Astrocyte (in vitro differentiated cells and primary cell): Measurements from ENCODE around the gene MYZAP. TPM values are rescaled to one million over a fixed set of nuclear protein-coding genes. Genes with fewer than 3 reads are reported as not detected.

Source experiments
- DNase-seq: peaks from one replicate; pipeline ENCODE4 v3.0.0-alpha.2; 2010; ENCODE audit warnings: low read depth
- FAIRE-seq: peaks from 2 replicates; lab custom pipeline; 2011; peaks lifted over from hg19 to GRCh38; lab: Jason Lieb, UNC
- H2AFZ ChIP-seq: 2 replicates; pipeline ENCODE4 v1.6.0; 2012; ENCODE audit warnings: low read depth, low read length, inconsistent platforms
- H3K27ac ChIP-seq: 2 replicates; pipeline ENCODE4 v1.5.1; 2011; ENCODE audit warnings: low read depth, low read length, inconsistent platforms
- H3K27me3 ChIP-seq: 2 replicates; pipeline ENCODE4 v1.6.0; 2011; ENCODE audit warnings: low read length, inconsistent platforms; ENCODE audit not compliant: insufficient read depth
- H3K36me3 ChIP-seq: 2 replicates; pipeline ENCODE4 v1.5.1; 2011; ENCODE audit warnings: low read length, inconsistent platforms; ENCODE audit not compliant: insufficient read depth
- H3K4me1 ChIP-seq: 2 replicates; pipeline ENCODE4 v1.5.1; 2011; ENCODE audit warnings: low read length, inconsistent platforms; ENCODE audit not compliant: insufficient read depth
- H3K4me2 ChIP-seq: 2 replicates; pipeline ENCODE4 v1.6.0; 2012; ENCODE audit warnings: low read length, inconsistent platforms
- H3K4me3 ChIP-seq: 2 replicates; pipeline ENCODE4 v1.5.1; 2011; ENCODE audit warnings: low read depth, mild to moderate bottlenecking, low read length, inconsistent platforms; ENCODE audit not compliant: insufficient read depth
- H3K79me2 ChIP-seq: 2 replicates; pipeline ENCODE4 v1.6.0; 2012; ENCODE audit warnings: mild to moderate bottlenecking, low read length, inconsistent platforms; ENCODE audit not compliant: insufficient read depth
- H3K9ac ChIP-seq: 2 replicates; pipeline ENCODE4 v1.6.0; 2012; ENCODE audit warnings: mild to moderate bottlenecking, low read length, inconsistent platforms
- H3K9me3 ChIP-seq: 2 replicates; pipeline ENCODE4 v1.5.1; 2012; ENCODE audit warnings: low read depth, mild to moderate bottlenecking, low read length, inconsistent platforms; ENCODE audit not compliant: insufficient read depth
- H4K20me1 ChIP-seq: 2 replicates; pipeline ENCODE4 v1.6.0; 2012; ENCODE audit warnings: low read length, inconsistent platforms; ENCODE audit not compliant: insufficient read depth
- H3K27ac Mint-ChIP-seq: one replicate; pipeline ENCODE4 v1.8.0; 2021; ENCODE audit warnings: mild to moderate bottlenecking, mixed read lengths; ENCODE audit not compliant: unreplicated experiment
- H3K27me3 Mint-ChIP-seq: one replicate; pipeline ENCODE4 v1.8.0; 2021; ENCODE audit warnings: low read depth, mixed read lengths; ENCODE audit not compliant: unreplicated experiment
- H3K36me3 Mint-ChIP-seq: one replicate; pipeline ENCODE4 v1.8.0; 2021; ENCODE audit warnings: low read depth, mixed read lengths; ENCODE audit not compliant: unreplicated experiment
- H3K4me1 Mint-ChIP-seq: one replicate; pipeline ENCODE4 v1.8.0; 2021; ENCODE audit warnings: low read depth, mixed read lengths; ENCODE audit not compliant: unreplicated experiment
- H3K4me3 Mint-ChIP-seq: one replicate; pipeline ENCODE4 v1.8.0; 2021; ENCODE audit warnings: mild to moderate bottlenecking, moderate library complexity, mixed read lengths; ENCODE audit not compliant: unreplicated experiment
- H3K9me3 Mint-ChIP-seq: one replicate; pipeline ENCODE4 v1.8.0; 2021; ENCODE audit warnings: mild to moderate bottlenecking, mixed read lengths; ENCODE audit not compliant: unreplicated experiment
- EZH2 ChIP-seq: IDR thresholded peaks from 2 replicates; pipeline ENCODE4 v1.6.1; 2012; ENCODE audit warnings: mild to moderate bottlenecking, low read length, inconsistent platforms; ENCODE audit not compliant: insufficient read depth
- total RNA-seq: library from RNA; stranded (reverse); gene quantifications from 2 replicates; pipeline ENCODE4 v1.2.1, GENCODE V29; 2021
- TF ChIP-seq, protein P1 (sequence below): IDR thresholded peaks from 2 replicates; pipeline ENCODE4 v1.5.1; 2011; ENCODE audit warnings: low read depth, mild to moderate bottlenecking, inconsistent platforms, low read length, moderate library complexity; ENCODE audit not compliant: insufficient read depth

Gene MYZAP
- total RNA-seq, 1 donor from 2014 or later: 0.41 TPM

DNA sequence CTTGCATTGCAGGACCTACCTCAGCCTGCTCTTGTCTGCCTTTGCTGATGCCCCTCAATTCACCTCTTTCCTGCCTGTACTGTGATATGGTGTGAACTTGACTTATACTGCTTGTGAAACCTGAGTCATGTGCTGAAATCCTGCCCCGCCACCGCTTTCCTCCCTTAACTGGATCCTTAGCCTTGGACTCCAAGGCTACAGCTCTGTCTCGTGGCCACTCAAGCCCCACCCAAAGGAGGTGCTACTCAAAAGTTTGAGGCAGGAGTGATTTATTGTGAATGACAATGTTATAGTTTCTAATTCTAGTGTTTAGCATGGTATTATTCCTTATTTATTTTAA, 56.1 kb downstream of the MYZAP start:
- Mint-ChIP-seq H3K4me1 (no peaks in the 10 kb centered on the region), H3K27ac (no peak overlapping the region), H3K36me3 (no peaks in the 10 kb centered on the region), H3K9me3 (no peaks in the 10 kb centered on the region), H3K27me3 (peaks cover 8% of the 10 kb centered on the region), H3K4me3 (no peak overlapping the region)
- Histone ChIP-seq H3K36me3 (no peaks in the 10 kb centered on the region), H3K9ac (no peak overlapping the region), H3K4me1 (no peaks in the 10 kb centered on the region), H4K20me1 (no peaks in the 10 kb centered on the region), H3K27me3 (peaks cover 5% of the 10 kb centered on the region), H3K4me2 (no peak overlapping the region), H3K4me3 (no peak overlapping the region), H3K79me2 (no peaks in the 10 kb centered on the region), H2AFZ (no peak overlapping the region), H3K9me3 (no peaks in the 10 kb centered on the region), H3K27ac (no peak overlapping the region)
- TF ChIP-seq, protein P1, sequence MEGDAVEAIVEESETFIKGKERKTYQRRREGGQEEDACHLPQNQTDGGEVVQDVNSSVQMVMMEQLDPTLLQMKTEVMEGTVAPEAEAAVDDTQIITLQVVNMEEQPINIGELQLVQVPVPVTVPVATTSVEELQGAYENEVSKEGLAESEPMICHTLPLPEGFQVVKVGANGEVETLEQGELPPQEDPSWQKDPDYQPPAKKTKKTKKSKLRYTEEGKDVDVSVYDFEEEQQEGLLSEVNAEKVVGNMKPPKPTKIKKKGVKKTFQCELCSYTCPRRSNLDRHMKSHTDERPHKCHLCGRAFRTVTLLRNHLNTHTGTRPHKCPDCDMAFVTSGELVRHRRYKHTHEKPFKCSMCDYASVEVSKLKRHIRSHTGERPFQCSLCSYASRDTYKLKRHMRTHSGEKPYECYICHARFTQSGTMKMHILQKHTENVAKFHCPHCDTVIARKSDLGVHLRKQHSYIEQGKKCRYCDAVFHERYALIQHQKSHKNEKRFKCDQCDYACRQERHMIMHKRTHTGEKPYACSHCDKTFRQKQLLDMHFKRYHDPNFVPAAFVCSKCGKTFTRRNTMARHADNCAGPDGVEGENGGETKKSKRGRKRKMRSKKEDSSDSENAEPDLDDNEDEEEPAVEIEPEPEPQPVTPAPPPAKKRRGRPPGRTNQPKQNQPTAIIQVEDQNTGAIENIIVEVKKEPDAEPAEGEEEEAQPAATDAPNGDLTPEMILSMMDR: no peak
- no peak for TF ChIP-seq EZH2
- no peak for FAIRE-seq
- DNase-seq: peak; percentile 30

DNA sequence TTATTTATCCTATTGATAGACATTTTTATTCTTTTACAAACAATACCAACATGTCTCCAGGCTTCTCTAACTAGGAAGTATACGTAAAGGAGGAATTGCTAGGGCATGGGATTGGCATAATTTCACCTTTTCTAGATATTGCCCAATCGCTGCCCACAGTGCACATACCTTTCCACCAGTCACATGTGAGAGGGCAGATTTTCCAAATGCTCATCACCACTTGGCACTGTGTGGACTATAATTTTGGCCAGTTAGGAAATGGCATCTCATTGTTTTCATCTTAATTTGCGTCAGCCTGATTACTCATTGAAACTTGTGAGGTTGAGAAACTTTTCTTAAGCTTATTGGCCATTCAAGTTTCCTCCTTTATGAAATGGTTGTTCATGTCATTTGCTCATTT, 57.4 kb downstream of the MYZAP start:
- H3K36me3 ChIP-seq: no peaks in the 10 kb centered on the region
- H3K27ac ChIP-seq: no peak overlapping the region
- no peaks in the 10 kb centered on the region for H3K9me3 ChIP-seq
- H3K9ac ChIP-seq: no peak overlapping the region
- no peaks in the 10 kb centered on the region for H3K27me3 ChIP-seq
- FAIRE-seq: no peak
- no peaks in the 10 kb centered on the region for H3K9me3 Mint-ChIP-seq
- H3K36me3 Mint-ChIP-seq: no peaks in the 10 kb centered on the region
- H3K4me2 ChIP-seq: no peak overlapping the region
- no peaks in the 10 kb centered on the region for H4K20me1 ChIP-seq
- no peaks in the 10 kb centered on the region for H3K4me1 ChIP-seq
- no peak overlapping the region for H2AFZ ChIP-seq
- peaks cover 8% of the 10 kb centered on the region for H3K27me3 Mint-ChIP-seq
- H3K4me3 Mint-ChIP-seq: no peak overlapping the region
- no peaks in the 10 kb centered on the region for H3K4me1 Mint-ChIP-seq
- H3K79me2 ChIP-seq: no peaks in the 10 kb centered on the region
- DNase-seq: peak; percentile 29
- TF ChIP-seq, protein P1: no peak
- TF ChIP-seq EZH2: no peak
- H3K4me3 ChIP-seq: no peak overlapping the region
- H3K27ac Mint-ChIP-seq: no peak overlapping the region

DNA sequence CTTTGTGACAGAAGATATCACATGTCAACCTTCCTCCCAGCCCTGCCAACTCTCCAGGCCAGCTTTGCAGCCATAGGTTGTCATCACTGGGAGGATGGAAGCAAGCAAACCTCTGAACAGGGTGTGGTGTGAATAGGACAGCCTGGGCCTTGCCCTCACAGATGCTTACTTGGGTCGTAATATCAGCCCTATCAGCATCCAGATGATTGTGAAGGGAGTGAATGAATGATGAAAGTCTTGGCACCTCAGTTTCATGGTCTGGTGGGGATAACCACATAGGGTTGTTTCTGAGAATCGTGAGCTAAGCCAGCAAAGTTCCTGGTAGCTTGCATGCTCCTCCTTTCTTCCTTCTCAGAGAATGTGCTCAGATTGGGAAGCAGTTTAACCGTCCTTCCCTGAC, 59.7 kb downstream of the MYZAP start:
- H2AFZ ChIP-seq: no peak overlapping the region
- peaks cover 6% of the 10 kb centered on the region for H3K27me3 Mint-ChIP-seq
- H3K36me3 ChIP-seq: no peaks in the 10 kb centered on the region
- no peaks in the 10 kb centered on the region for H4K20me1 ChIP-seq
- no peaks in the 10 kb centered on the region for H3K27me3 ChIP-seq
- TF ChIP-seq EZH2: no peak
- TF ChIP-seq, protein P1: no peak
- H3K36me3 Mint-ChIP-seq: no peaks in the 10 kb centered on the region
- no peaks in the 10 kb centered on the region for H3K9me3 ChIP-seq
- no peak overlapping the region for H3K4me3 ChIP-seq
- no peaks in the 10 kb centered on the region for H3K79me2 ChIP-seq
- no peak overlapping the region for H3K4me3 Mint-ChIP-seq
- no peaks in the 10 kb centered on the region for H3K4me1 Mint-ChIP-seq
- H3K9ac ChIP-seq: no peak overlapping the region
- no peak overlapping the region for H3K4me2 ChIP-seq
- H3K27ac Mint-ChIP-seq: no peak overlapping the region
- H3K4me1 ChIP-seq: no peaks in the 10 kb centered on the region
- no peaks in the 10 kb centered on the region for H3K9me3 Mint-ChIP-seq
- no peak for FAIRE-seq
- no peak for DNase-seq
- no peak overlapping the region for H3K27ac ChIP-seq
